GM23338 (cell line): ENCODE measurements around the gene TRPM7.

ENCODE experiments used
- JUNB ChIP-seq: IDR thresholded peaks from one replicate; pipeline ENCODE4 v1.6.1; 2016; ENCODE audit warnings: antibody characterized with exemption; ENCODE audit not compliant: unreplicated experiment
- TF ChIP-seq, protein P1 (sequence below), 2 experiments: fragments of 200-600 bp in 1 of 2; sonication (generic) in 1 of 2; conservative IDR thresholded peaks; 2 replicates each; pipeline versions ENCODE4 v1.5.1 to v1.6.1; 2016 to 2017; ENCODE audit warnings: antibody characterized with exemption in 2 of 2, low read depth in 2 of 2, mild to moderate bottlenecking in 2 of 2, moderate library complexity in 1 of 2

- TF ChIP-seq, protein P1, sequence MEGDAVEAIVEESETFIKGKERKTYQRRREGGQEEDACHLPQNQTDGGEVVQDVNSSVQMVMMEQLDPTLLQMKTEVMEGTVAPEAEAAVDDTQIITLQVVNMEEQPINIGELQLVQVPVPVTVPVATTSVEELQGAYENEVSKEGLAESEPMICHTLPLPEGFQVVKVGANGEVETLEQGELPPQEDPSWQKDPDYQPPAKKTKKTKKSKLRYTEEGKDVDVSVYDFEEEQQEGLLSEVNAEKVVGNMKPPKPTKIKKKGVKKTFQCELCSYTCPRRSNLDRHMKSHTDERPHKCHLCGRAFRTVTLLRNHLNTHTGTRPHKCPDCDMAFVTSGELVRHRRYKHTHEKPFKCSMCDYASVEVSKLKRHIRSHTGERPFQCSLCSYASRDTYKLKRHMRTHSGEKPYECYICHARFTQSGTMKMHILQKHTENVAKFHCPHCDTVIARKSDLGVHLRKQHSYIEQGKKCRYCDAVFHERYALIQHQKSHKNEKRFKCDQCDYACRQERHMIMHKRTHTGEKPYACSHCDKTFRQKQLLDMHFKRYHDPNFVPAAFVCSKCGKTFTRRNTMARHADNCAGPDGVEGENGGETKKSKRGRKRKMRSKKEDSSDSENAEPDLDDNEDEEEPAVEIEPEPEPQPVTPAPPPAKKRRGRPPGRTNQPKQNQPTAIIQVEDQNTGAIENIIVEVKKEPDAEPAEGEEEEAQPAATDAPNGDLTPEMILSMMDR (conservative IDR thresholded peaks at IDR 0.05; ENCODE audit: low read depth in 2 of 2) = no peak
- TF ChIP-seq JUNB = no peak
Measured at GRCh38 chr15:50687302-50687902, 805 bp upstream of the TRPM7 start.
